GM18520 (cell line): Measurements from ENCODE around the gene NOCT.
"Not testable (repeated sequence)": the region's sequence is repeated elsewhere in the genome, so short reads cannot be mapped to it uniquely, and the experiment has no call there.

Experiments
- ATAC-seq: cut with Tn5 transposase; IDR thresholded peaks from one replicate; pipeline ENCODE4 v1.9.1; 2021; ENCODE audit not compliant: unreplicated experiment

Gene NOCT

GRCh38 chr4:139015269-139015947, at the start of gene NOCT:
NOCT (plus strand) TSS chr4:139015781; CDS start chr4:139015982, 201 bp downstream.
- peak; percentile 88 for ATAC-seq

GRCh38 chr4:138967313-138967712, 48.3 kb upstream of the NOCT start:
- ATAC-seq: peak; percentile 99

- ATAC-seq: no peak
Measured at GRCh38 chr4:138972956-138973801, 42.4 kb upstream of the NOCT start.

- no peak for ATAC-seq
Measured at GRCh38 chr4:138975225-138975624, 40.4 kb upstream of the NOCT start.

- no peak for ATAC-seq
Measured at GRCh38 chr4:138976526-138976925, 39.1 kb upstream of the NOCT start.

- peak; percentile 87 for ATAC-seq
Measured at GRCh38 chr4:138977524-138977923, 38.1 kb upstream of the NOCT start.

GRCh38 chr4:138978028-138978585, 37.5 kb upstream of the NOCT start:
- ATAC-seq: no peak

GRCh38 chr4:138978600-138978999, 37.0 kb upstream of the NOCT start:
- ATAC-seq: no peak

- no peak for ATAC-seq
Measured at GRCh38 chr4:138979742-138980141, 35.8 kb upstream of the NOCT start.

GRCh38 chr4:138981930-138982390, 33.6 kb upstream of the NOCT start:
- ATAC-seq: no peak

GRCh38 chr4:138982754-138983153, 32.8 kb upstream of the NOCT start:
- ATAC-seq: no peak

GRCh38 chr4:138983690-138984089, 31.9 kb upstream of the NOCT start:
- no peak for ATAC-seq

GRCh38 chr4:138984647-138985046, 30.9 kb upstream of the NOCT start:
- no peak for ATAC-seq

- ATAC-seq: no peak
Measured at GRCh38 chr4:138992676-138993075, 22.9 kb upstream of the NOCT start.

GRCh38 chr4:138996090-138996489, 19.5 kb upstream of the NOCT start:
- ATAC-seq: no peak

- ATAC-seq: no peak
Measured at GRCh38 chr4:138999666-139000065, 15.9 kb upstream of the NOCT start.

- not testable (repeated sequence) for ATAC-seq
Measured at GRCh38 chr4:139000134-139000533, 15.4 kb upstream of the NOCT start.

GRCh38 chr4:139001430-139001829, 14.2 kb upstream of the NOCT start:
- ATAC-seq: not testable (repeated sequence)

- not testable (repeated sequence) for ATAC-seq
Measured at GRCh38 chr4:139003668-139004067, 11.9 kb upstream of the NOCT start.

GRCh38 chr4:139005774-139006173, 9.8 kb upstream of the NOCT start:
- ATAC-seq: no peak

- ATAC-seq: no peak
Measured at GRCh38 chr4:139007640-139008039, 7.9 kb upstream of the NOCT start.

GRCh38 chr4:139008278-139008677, 7.3 kb upstream of the NOCT start:
- not testable (repeated sequence) for ATAC-seq
